ENCODE measurements around the gene TMEM215.

GRCh38 chr9:32783168-32783891 is at the start of gene TMEM215:
- no peak for TF ChIP-seq EZH2 (IDR thresholded peaks at IDR 0.05; ENCODE audit: borderline replicate concordance, low read length)
- TF ChIP-seq CTCF (IDR thresholded peaks at IDR 0.05; ENCODE audit: low read length): no peak

Measured in OCI-LY1 (cell line).